ENCODE measurements around the gene DACT2.
A peak's percentile ranks its signal among the peaks of the same experiment; 100 is the strongest.
"Not testable (repeated sequence)": the region's sequence is repeated elsewhere in the genome, so short reads cannot be mapped to it uniquely, and the experiment has no call there.

Gene DACT2

GRCh38 chr6:168275168-168275567 is 44.4 kb downstream of the DACT2 start:
- H3K9me3 Mint-ChIP-seq = no peaks in the 10 kb centered on the region
- DNase-seq (no peak), ATAC-seq (no peak)
- no peak overlapping the region for H3K4me3 Mint-ChIP-seq
- no peaks in the 10 kb centered on the region for H3K4me1 Mint-ChIP-seq
- peak overlapping the region in 1 of 2 donors; percentile 57 for H3K27ac Mint-ChIP-seq
- H3K27me3 Mint-ChIP-seq = peaks cover 69% of the 10 kb centered on the region

DNA sequence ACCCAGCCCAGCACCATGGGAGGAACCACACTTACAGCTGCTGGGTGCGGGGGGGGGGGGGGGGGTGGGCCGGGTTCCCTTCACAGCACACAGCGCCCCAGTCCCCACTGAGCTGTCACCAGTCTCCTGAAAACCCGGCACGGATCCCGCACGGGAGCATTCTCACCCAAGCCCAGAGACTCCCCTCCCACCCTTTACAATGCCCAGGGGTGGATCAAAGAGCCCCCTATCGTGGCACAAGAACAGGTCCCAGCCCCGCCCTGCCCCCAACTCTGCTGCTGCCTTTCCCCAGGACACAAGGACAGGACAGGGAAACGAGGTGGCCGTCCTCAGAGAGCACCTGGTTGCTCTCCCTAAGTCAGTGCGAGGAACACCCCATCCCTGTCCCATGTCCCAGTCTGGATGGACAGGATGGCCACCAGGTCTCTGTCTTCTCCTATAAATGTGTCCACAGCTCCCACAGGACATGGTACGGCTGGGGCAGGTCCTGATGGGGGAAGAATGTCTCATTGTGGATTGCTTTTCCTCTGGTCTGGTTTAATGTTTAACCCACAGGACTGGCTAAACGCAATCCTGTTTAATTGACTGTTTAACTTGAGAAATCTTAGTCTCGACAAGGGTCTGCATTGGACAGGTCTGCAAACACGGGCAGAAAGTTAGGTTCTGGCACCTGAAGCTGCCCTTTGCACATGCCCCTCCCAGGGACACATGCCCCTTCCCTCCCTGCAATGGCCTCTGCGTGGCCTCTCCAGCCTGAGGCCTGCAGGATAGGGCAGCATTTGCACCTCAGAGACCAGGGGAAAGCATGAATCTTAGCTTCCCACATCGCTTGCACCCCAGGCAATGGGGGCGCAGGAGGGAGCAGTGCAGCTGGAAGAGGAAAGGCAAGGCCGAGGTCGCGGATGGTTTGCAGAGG is 45.3 kb downstream of the DACT2 start:
- H3K9me3 Mint-ChIP-seq = no peaks in the 10 kb centered on the region
- no peak overlapping the region for H3K4me3 Mint-ChIP-seq
- DNase-seq (no peak), ATAC-seq (no peak)
- H3K27me3 Mint-ChIP-seq = peaks cover 60% of the 10 kb centered on the region
- no peaks in the 10 kb centered on the region for H3K4me1 Mint-ChIP-seq
- no peak overlapping the region for H3K27ac Mint-ChIP-seq

DNA sequence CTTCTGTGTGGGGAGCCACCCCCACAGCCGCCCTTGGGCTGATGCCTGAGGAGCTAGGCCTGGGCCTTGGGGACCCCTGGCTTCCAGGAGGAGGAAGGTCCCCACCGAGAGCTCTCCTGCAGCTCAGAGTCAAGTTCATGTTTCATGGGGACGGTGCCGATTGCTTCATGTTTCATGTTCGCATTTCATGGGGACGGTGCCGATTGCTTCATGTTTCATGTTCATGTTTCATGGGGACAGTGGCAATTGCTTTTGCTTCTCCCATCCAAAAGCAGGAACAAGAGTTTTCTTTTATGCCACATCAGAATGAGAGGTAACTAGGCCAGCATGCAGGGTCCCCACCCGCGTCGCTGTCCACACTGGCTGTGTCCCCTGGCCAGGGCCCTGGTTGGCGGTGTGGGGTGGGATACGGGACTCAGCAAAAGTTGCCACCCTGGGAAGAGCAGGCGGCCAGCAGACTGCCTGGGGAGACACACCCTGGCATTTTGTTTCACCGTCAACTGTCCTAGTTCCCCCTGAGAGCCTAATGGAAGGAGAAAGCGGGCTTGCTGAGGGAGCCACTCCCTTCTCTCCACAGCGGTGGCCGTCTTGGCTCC is 46.0 kb downstream of the DACT2 start:
- DNase-seq (no peak), ATAC-seq (no peak)
- H3K9me3 Mint-ChIP-seq = no peaks in the 10 kb centered on the region
- peak overlapping the region in 1 of 2 donors; percentile 8 for H3K27ac Mint-ChIP-seq
- H3K27me3 Mint-ChIP-seq = peaks cover 53% of the 10 kb centered on the region
- H3K4me1 Mint-ChIP-seq = no peaks in the 10 kb centered on the region
- no peak overlapping the region for H3K4me3 Mint-ChIP-seq

DNA sequence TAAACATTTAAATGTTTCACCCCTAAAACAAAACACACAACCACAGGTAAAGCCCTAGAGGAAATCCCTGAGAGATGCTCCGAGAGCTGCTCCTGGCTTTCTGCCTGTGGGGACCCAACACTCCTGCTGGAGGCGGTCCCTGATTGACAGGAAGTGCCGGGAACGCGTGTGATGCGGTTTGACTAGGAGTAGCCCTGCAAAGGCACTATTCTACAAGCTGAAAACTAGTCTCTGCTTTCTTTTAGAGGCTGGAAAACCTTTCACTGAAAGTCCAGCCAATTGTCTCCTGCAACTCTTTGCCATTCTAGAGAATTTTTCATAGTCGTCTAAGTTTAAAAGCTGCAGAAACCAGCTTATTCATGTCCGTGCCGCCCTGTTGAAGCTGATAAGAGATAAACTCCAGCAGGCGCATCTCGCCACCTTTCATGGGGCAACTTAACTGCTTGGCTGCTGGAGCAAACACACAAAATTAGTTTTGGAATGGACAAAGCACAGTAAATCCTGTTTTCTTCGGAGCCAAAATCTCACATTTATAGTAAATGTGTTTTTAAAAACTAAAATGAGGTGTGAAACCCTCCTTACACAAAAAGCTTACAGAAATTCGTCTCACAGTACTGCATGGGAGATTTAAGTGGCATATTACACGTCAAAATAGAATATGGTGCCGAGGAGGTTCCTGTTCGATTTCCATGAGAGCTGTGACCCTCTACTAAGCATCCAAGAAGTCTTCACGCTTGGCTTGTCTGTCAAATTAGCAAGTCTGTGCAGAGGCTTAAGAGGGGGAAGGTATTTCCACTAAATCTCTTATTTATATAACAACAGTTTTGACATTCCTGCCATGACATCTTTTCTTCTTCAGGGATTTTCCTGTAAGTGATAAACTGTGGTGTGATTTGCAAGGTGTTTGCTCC is 46.9 kb downstream of the DACT2 start:
- no peak overlapping the region for H3K4me3 Mint-ChIP-seq

GRCh38 chr6:168270274-168271172 is 49.1 kb downstream of the DACT2 start:
- no peak overlapping the region for H3K27ac Mint-ChIP-seq
- ATAC-seq (no peak), DNase-seq (no peak)
- no peaks in the 10 kb centered on the region for H3K9me3 Mint-ChIP-seq
- H3K4me3 Mint-ChIP-seq = no peak overlapping the region
- no peaks in the 10 kb centered on the region for H3K4me1 Mint-ChIP-seq
- H3K27me3 Mint-ChIP-seq = peaks cover 25% of the 10 kb centered on the region

More for the DNA sequence above, 46.9 kb downstream of the DACT2 start:
- ATAC-seq = no peak
- Mint-ChIP-seq H3K4me1 (no peaks in the 10 kb centered on the region), H3K9me3 (no peaks in the 10 kb centered on the region), H3K27ac (peak overlapping the region in 1 of 2 donors; percentile 36), H3K27me3 (peaks cover 44% of the 10 kb centered on the region)
- DNase-seq = no peak

DNA sequence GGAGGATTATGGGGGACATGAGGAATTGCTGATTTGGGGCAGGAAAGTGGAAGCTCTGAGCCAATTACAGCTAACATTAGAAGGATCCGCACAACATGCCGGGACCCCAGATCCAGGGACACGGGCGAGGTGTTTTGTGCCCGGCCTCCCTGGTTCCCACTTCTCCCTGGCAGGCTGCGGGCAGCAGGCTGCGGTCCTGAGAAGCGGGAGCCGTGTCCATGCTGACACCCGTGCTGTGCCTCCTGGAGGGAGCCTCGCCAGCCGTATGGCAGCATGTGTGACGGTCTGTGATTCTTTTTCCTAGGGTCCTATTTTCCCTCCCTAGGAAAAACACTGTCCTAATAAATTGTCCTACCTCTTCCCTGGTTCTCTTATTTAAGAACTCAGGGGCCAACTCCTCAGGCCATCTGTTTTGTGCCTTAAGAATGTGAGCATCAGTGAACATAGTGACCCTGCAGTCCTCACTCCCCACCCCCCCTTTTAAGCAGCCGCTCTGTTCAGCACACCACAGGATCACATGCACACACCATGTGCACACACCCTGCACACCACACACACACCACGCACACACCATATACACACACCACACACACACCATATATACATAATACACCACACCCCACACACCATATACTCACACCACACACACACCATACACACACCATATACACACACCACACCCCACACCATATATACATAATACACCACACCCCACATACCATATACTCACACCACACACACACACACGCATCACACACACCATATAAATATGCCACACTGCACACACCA is 49.9 kb downstream of the DACT2 start:
- Mint-ChIP-seq H3K4me1 (no peaks in the 10 kb centered on the region), H3K27me3 (peaks cover 24% of the 10 kb centered on the region), H3K27ac (no peak overlapping the region), H3K9me3 (no peaks in the 10 kb centered on the region), H3K4me3 (no peak overlapping the region)
- ATAC-seq (no peak), DNase-seq (no peak)

DNA sequence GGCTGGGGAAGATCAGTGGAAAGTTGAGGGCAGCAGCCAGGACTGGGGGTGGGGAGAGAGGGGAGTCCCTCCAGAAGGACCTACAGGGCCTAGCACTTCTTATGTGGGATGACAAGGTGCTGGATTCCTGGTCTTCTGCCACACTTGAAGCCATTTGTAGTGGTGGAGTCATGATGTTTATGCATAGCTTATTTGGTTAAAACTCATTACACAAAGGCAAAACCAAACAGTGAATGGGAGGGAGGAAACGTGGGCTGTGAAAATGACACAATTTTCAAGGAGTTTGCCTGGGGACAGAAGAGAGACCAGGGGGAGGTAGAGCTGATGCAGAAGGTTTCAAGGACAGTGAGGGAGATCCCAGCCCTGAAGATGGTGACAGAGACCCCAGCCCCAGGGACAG is 50.8 kb downstream of the DACT2 start:
- no peaks in the 10 kb centered on the region for H3K9me3 Mint-ChIP-seq
- H3K4me1 Mint-ChIP-seq = no peaks in the 10 kb centered on the region
- no peak overlapping the region for H3K27ac Mint-ChIP-seq
- no peak for ATAC-seq
- DNase-seq = no peak
- peaks cover 19% of the 10 kb centered on the region for H3K27me3 Mint-ChIP-seq
- H3K4me3 Mint-ChIP-seq = no peak overlapping the region

DNA sequence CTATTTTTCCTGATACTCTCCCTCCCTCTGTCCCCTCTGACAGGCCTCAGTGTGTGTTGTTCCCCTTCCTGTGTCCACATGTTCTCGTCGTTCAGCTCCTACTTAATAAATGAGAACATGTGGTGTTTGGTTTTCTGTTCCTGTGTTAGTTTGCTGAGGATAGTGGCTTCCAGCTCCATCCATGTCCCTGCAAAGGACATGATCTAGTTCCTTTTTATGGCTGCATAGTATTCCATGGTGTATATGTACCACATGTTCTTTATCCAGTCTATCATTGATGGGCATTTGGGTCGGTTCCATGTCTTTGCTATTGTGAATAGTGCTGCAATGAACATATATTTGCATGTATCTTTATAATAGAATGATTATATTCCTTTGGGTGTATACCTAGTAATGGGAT is 51.8 kb downstream of the DACT2 start:
- H3K4me1 Mint-ChIP-seq, H3K9me3 Mint-ChIP-seq, H3K27ac Mint-ChIP-seq, ATAC-seq, H3K4me3 Mint-ChIP-seq, DNase-seq: not testable (repeated sequence)
- peaks cover 19% of the 10 kb centered on the region for H3K27me3 Mint-ChIP-seq

DNA sequence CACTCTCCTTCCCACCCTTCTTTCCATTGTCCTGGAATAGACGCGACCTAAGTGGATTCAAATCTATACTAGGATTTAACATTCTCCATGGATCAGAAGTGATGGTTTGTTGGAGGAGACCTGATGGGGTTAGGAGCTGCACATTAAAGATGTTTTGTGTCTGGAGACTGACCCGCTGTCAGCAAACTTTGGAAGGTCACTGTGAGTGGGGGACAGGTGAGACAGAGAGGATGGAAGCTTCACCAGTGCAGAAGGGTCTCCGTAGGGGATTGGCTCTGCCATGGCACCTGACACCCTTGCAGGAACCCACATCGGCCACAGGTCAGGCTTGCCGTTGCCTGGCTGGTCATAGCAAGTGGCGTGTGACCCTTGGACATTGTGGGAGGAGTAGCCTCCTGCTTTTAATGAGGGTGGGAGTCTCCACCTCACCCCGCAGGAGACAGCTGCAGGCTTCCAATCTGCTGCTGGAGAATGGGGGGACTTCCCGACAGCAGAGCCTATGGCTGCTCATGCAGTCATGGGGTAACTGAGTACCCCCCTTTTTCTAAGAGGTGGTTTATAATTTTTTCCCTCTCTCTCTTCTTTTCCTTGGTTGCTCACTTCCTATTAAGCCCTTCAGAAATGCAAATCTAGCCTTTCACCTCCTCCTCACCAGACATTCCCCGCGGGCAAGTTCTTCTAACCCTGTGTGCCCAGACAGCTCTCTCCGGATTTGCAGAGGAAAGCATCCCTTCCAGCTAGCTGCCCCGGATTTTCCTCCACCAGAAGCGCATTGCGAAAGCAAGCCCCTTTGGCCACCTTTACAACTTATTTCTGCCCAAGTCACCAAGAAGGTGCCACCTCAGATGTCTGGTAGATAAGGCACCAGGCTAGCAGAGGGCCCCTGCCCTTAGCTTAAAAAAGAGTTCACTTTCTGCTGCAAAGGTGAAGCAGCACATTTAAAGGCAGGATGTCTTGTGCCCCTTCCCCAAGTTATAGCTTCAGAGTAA is 53.5 kb downstream of the DACT2 start:
- Mint-ChIP-seq H3K27ac (peak overlapping the region in 1 of 2 donors; percentile 50), H3K27me3 (peaks cover 8% of the 10 kb centered on the region), H3K4me3 (no peak overlapping the region), H3K4me1 (no peaks in the 10 kb centered on the region), H3K9me3 (no peaks in the 10 kb centered on the region)
- DNase-seq (no peak), ATAC-seq (no peak)

- no peak for ATAC-seq
- Mint-ChIP-seq H3K4me3 (no peak overlapping the region), H3K27me3 (peaks cover 8% of the 10 kb centered on the region), H3K4me1 (no peaks in the 10 kb centered on the region), H3K27ac (no peak overlapping the region), H3K9me3 (no peaks in the 10 kb centered on the region)
- DNase-seq = no peak
Measured at GRCh38 chr6:168265394-168265793, 54.2 kb downstream of the DACT2 start.

DNA sequence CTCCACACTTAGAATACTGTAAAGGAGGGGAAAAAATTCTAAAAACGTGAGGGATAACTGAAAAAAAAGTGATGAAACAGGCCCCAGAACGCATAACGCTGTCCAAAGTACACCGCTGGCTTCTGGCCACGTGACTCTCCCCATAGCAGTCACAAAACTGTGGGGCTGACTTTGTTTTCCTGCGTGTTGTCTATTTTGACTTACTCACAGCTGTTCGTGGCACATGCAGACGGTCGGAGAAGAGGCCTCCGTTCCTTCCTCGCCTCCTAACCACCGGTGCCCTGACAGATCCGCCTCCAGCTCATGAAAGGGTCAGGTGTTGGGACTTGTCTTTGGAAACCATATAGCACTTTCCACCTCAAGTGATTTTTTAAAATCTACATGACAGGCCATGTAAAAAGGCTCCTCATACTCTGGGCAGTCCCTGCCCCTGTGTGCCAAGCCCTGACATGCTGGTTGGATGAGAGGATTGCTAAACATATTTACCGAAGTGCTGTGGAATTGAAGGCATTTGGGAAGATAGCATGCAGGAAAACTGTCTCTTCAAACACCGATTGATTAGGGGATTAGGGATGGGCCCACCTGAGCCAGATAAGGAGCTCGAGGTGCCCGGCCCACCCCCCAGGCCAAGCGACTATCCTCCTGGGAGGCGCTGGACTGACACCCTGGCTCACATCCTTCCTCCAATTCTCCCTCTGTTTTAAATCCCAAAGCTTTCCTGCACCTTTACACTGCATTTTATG is 54.8 kb downstream of the DACT2 start:
- peaks cover 12% of the 10 kb centered on the region for H3K27me3 Mint-ChIP-seq
- no peak for DNase-seq
- no peak overlapping the region for H3K27ac Mint-ChIP-seq
- no peaks in the 10 kb centered on the region for H3K4me1 Mint-ChIP-seq
- H3K4me3 Mint-ChIP-seq = no peak overlapping the region
- ATAC-seq = no peak
- no peaks in the 10 kb centered on the region for H3K9me3 Mint-ChIP-seq

GRCh38 chr6:168263351-168263905 is 56.1 kb downstream of the DACT2 start:
- ATAC-seq = no peak
- no peak for DNase-seq
- no peak overlapping the region for H3K27ac Mint-ChIP-seq
- no peaks in the 10 kb centered on the region for H3K4me1 Mint-ChIP-seq
- H3K9me3 Mint-ChIP-seq = no peaks in the 10 kb centered on the region
- peaks cover 20% of the 10 kb centered on the region for H3K27me3 Mint-ChIP-seq
- H3K4me3 Mint-ChIP-seq = no peak overlapping the region
